ENCODE data around the gene ZAP70. TPM values are rescaled to one million over a fixed set of nuclear protein-coding genes. Genes with fewer than 3 reads are reported as not detected.

The ZAP70 gene
- total and polyA plus RNA-seq, 10 of the 15 experiments (the other 5 are each of a cell fraction or from before 2014, with no cell fraction given) = 0.18 to 2.9 (median 1.2) TPM; not detected in 1

GRCh38 chr2:97760480-97761049 lies 47.2 kb downstream of the ZAP70 start (continued):
- TF ChIP-seq SRF (IDR thresholded peaks at IDR 0.05; ENCODE audit: low read depth in 2 of 2, low read length in 2 of 2) = no peak
- TF ChIP-seq ZNF207 (IDR thresholded peaks at IDR 0.05; ENCODE audit: borderline replicate concordance) = no peak
- no peak for TF ChIP-seq MYB (IDR thresholded peaks at IDR 0.05; ENCODE audit: borderline replicate concordance, low read depth, low read length)
- TF ChIP-seq E2F8 (IDR thresholded peaks at IDR 0.05; ENCODE audit: low read depth, partially characterized antibody) = no peak

- SMC1A ChIA-PET (ENCODE audit: uncharacterized antibody, unreplicated experiment) = no interaction called here
- H3K36me3 ChIP-seq (ENCODE audit: control insufficient read depth in 2 of 2, insufficient read depth in 2 of 2, low read length in 1 of 2) = peaks cover 19 to 37% of the 10 kb centered on the region in 2 experiments
Measured at GRCh38 chr2:97761192-97761591, 47.8 kb downstream of the ZAP70 start.

More at GRCh38 chr2:97761192-97761591, 47.8 kb downstream of the ZAP70 start:
- Histone ChIP-seq H3K27me3 (replicated peaks in 1 of 2; ENCODE audit: control insufficient read depth in 2 of 2, insufficient read depth in 2 of 2, low read length in 1 of 2) (no peaks in the 10 kb centered on the region), H3K9ac (ENCODE audit: control insufficient read depth, insufficient read depth, low read length) (no peak overlapping the region), H3K9me3 (replicated peaks; ENCODE audit: control insufficient read depth, insufficient read depth, low read length) (no peaks in the 10 kb centered on the region), H3K4me2 (ENCODE audit: control insufficient read depth, insufficient read depth) (no peak overlapping the region), H2AFZ (ENCODE audit: control insufficient read depth, low read depth, low read length) (peak overlapping the region; percentile 29; the same call in 1 of the 2 replicates), H3K4me1 (ENCODE audit: control insufficient read depth, insufficient read depth, low read length) (no peaks in the 10 kb centered on the region), H4K20me1 (ENCODE audit: control insufficient read depth, insufficient read depth) (no peaks in the 10 kb centered on the region), H3K4me3 (no peak overlapping the region), H3K27ac (ENCODE audit: control insufficient read depth, insufficient read depth) (no peak overlapping the region), H3K79me2 (ENCODE audit: control insufficient read depth, insufficient read depth, low read length) (no peaks in the 10 kb centered on the region)
- ChIA-PET RAD21 (ENCODE audit: unreplicated experiment) (no interaction called here), CTCF (no interaction called here), POLR2A (no interaction called here)
- no peak for ATAC-seq
- WGBS (ENCODE audit: insufficient coverage, insufficient replicate concordance, low lambda C conversion rate, missing lambda C conversion rate) = 94% methylated on average over 20 of the region's 23 CpGs
- no peak for DNase-seq (ENCODE audit: low read depth, low spot score)
- TF ChIP-seq IRF3 (IDR thresholded peaks at IDR 0.05) (no peak), GABPA (IDR thresholded peaks at IDR 0.05; ENCODE audit: low read depth) (peak; percentile 37; the same call in 1 of the 2 replicates)
- in situ Hi-C loops (cut with MboI) = no loop called here
- no peak for FAIRE-seq
- intact Hi-C loops (cut with micrococcal nuclease; ENCODE audit: unreplicated experiment) = no loop called here
- no TSS peak for BruUV-seq (replicated peaks)
